ENCODE measurements around the gene HP1BP3. TPM values are rescaled to one million over a fixed set of nuclear protein-coding genes. Genes with fewer than 3 reads are reported as not detected.

Gene HP1BP3
- 10 to 100 TPM; 66.3 to 85.1 TPM for polyA plus RNA-seq

GRCh38 chr1:20787029-20787839 lies at the start of gene HP1BP3:
Gene HP1BP3 (minus strand): TSS chr1:20787307. CDS start chr1:20780440, 6,867 bp downstream.
- WGBS, 2 donors, result 0 to 1% methylated on average over 53 to 99 of the region's 99 CpGs
- Histone ChIP-seq H3K36me3 (ENCODE audit: control insufficient read depth in 2 of 2, insufficient read depth in 2 of 2, low read length in 1 of 2) (no peaks in the 10 kb centered on the region), H3K9me3 (ENCODE audit: control insufficient read depth in 2 of 2, insufficient read depth in 1 of 2, low read depth in 1 of 2, low read length in 1 of 2) (peaks cover 0 to 2% of the 10 kb centered on the region in 2 donors), H3K4me3 (ENCODE audit: low read depth in 1 of 2, low read length in 2 of 2) (peak within 1 kb of the TSS; percentile 90 to 92), H3K27ac (ENCODE audit: low read depth in 2 of 2, low read length in 1 of 2) (peak within 1 kb of the TSS; percentile 97 to 100), H3K4me1 (ENCODE audit: control insufficient read depth in 2 of 2, insufficient read depth in 2 of 2, low read length in 1 of 2) (peaks cover 0 to 2% of the 10 kb centered on the region in 2 donors), H3K27me3 (ENCODE audit: control insufficient read depth in 1 of 2, insufficient read depth in 2 of 2, low read length in 2 of 2) (no peaks in the 10 kb centered on the region)

DNA sequence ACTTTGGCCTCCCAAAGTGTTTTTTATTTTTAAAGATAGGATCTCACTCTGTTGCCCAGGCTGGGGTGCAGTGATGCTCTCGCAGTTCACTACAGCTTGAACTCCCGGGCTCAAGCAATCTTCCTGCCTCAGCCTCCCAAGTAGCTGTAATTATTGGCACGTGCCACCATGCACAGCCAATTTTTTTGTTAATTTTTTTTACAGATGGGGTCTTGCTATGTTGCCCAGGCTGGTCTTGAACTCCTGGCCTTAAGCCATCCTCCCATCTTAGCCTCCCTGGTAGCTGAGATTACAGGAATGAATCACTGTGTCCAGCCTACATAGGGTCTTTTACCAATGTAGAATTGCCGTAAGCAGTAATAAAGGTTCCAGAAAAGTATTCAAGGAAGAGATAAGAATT lies 49.1 kb upstream of the HP1BP3 start:
- 96 to 99% methylated on average over 4 of the region's 4 CpGs for WGBS, 2 donors
- H3K27ac ChIP-seq (ENCODE audit: low read depth in 2 of 2, low read length in 1 of 2), result no peak overlapping the region
- no peak overlapping the region for H3K4me3 ChIP-seq (ENCODE audit: low read depth in 1 of 2, low read length in 2 of 2)
- peaks cover 2% of the 10 kb centered on the region in 2 donors for H3K36me3 ChIP-seq (ENCODE audit: control insufficient read depth in 2 of 2, insufficient read depth in 2 of 2, low read length in 1 of 2)
- H3K4me1 ChIP-seq (ENCODE audit: control insufficient read depth in 2 of 2, insufficient read depth in 2 of 2, low read length in 1 of 2), result no peaks in the 10 kb centered on the region
- no peaks in the 10 kb centered on the region for H3K9me3 ChIP-seq (ENCODE audit: control insufficient read depth in 2 of 2, insufficient read depth in 1 of 2, low read depth in 1 of 2, low read length in 1 of 2)
- no peaks in the 10 kb centered on the region for H3K27me3 ChIP-seq (ENCODE audit: control insufficient read depth in 1 of 2, insufficient read depth in 2 of 2, low read length in 2 of 2)

GRCh38 chr1:20834780-20835179 lies 47.7 kb upstream of the HP1BP3 start:
- H3K36me3 ChIP-seq (ENCODE audit: control insufficient read depth in 2 of 2, insufficient read depth in 2 of 2, low read length in 1 of 2), result peaks cover 0 to 2% of the 10 kb centered on the region in 2 donors
- no peak overlapping the region for H3K4me3 ChIP-seq (ENCODE audit: low read depth in 1 of 2, low read length in 2 of 2)
- no peak overlapping the region for H3K27ac ChIP-seq (ENCODE audit: low read depth in 2 of 2, low read length in 1 of 2)
- no peaks in the 10 kb centered on the region for H3K4me1 ChIP-seq (ENCODE audit: control insufficient read depth in 2 of 2, insufficient read depth in 2 of 2, low read length in 1 of 2)
- H3K9me3 ChIP-seq (ENCODE audit: control insufficient read depth in 2 of 2, insufficient read depth in 1 of 2, low read depth in 1 of 2, low read length in 1 of 2), result no peaks in the 10 kb centered on the region
- no peaks in the 10 kb centered on the region for H3K27me3 ChIP-seq (ENCODE audit: control insufficient read depth in 1 of 2, insufficient read depth in 2 of 2, low read length in 2 of 2)

GRCh38 chr1:20834192-20834591 lies 47.1 kb upstream of the HP1BP3 start:
- Histone ChIP-seq H3K27ac (ENCODE audit: low read depth in 2 of 2, low read length in 1 of 2) (no peak overlapping the region), H3K27me3 (ENCODE audit: control insufficient read depth in 1 of 2, insufficient read depth in 2 of 2, low read length in 2 of 2) (no peaks in the 10 kb centered on the region), H3K36me3 (ENCODE audit: control insufficient read depth in 2 of 2, insufficient read depth in 2 of 2, low read length in 1 of 2) (no peaks in the 10 kb centered on the region), H3K4me3 (ENCODE audit: low read depth in 1 of 2, low read length in 2 of 2) (no peak overlapping the region), H3K9me3 (ENCODE audit: control insufficient read depth in 2 of 2, insufficient read depth in 1 of 2, low read depth in 1 of 2, low read length in 1 of 2) (no peaks in the 10 kb centered on the region), H3K4me1 (ENCODE audit: control insufficient read depth in 2 of 2, insufficient read depth in 2 of 2, low read length in 1 of 2) (no peaks in the 10 kb centered on the region)
- 100% methylated on average over 1 of the region's 1 CpG for WGBS, 2 donors

- H3K27ac ChIP-seq (ENCODE audit: low read depth in 2 of 2, low read length in 1 of 2), result no peak overlapping the region
- H3K27me3 ChIP-seq (ENCODE audit: control insufficient read depth in 1 of 2, insufficient read depth in 2 of 2, low read length in 2 of 2), result no peaks in the 10 kb centered on the region
- H3K36me3 ChIP-seq (ENCODE audit: control insufficient read depth in 2 of 2, insufficient read depth in 2 of 2, low read length in 1 of 2), result peaks cover 0 to 2% of the 10 kb centered on the region in 2 donors
- 95 to 97% methylated on average over 2 of the region's 2 CpGs for WGBS, 2 donors
- no peak overlapping the region for H3K4me3 ChIP-seq (ENCODE audit: low read depth in 1 of 2, low read length in 2 of 2)
- no peaks in the 10 kb centered on the region for H3K9me3 ChIP-seq (ENCODE audit: control insufficient read depth in 2 of 2, insufficient read depth in 1 of 2, low read depth in 1 of 2, low read length in 1 of 2)
- H3K4me1 ChIP-seq (ENCODE audit: control insufficient read depth in 2 of 2, insufficient read depth in 2 of 2, low read length in 1 of 2), result no peaks in the 10 kb centered on the region
Observed at GRCh38 chr1:20830378-20830777, 43.3 kb upstream of the HP1BP3 start.

- Histone ChIP-seq H3K9me3 (ENCODE audit: control insufficient read depth in 2 of 2, insufficient read depth in 1 of 2, low read depth in 1 of 2, low read length in 1 of 2) (no peaks in the 10 kb centered on the region), H3K4me1 (ENCODE audit: control insufficient read depth in 2 of 2, insufficient read depth in 2 of 2, low read length in 1 of 2) (no peaks in the 10 kb centered on the region), H3K4me3 (ENCODE audit: low read depth in 1 of 2, low read length in 2 of 2) (no peak overlapping the region), H3K27me3 (ENCODE audit: control insufficient read depth in 1 of 2, insufficient read depth in 2 of 2, low read length in 2 of 2) (no peaks in the 10 kb centered on the region), H3K36me3 (ENCODE audit: control insufficient read depth in 2 of 2, insufficient read depth in 2 of 2, low read length in 1 of 2) (peaks cover 0 to 2% of the 10 kb centered on the region in 2 donors), H3K27ac (ENCODE audit: low read depth in 2 of 2, low read length in 1 of 2) (no peak overlapping the region)
- WGBS, 2 donors, result 71 to 87% methylated on average over 1 of the region's 1 CpG
Observed at GRCh38 chr1:20829946-20830345, 42.8 kb upstream of the HP1BP3 start.

DNA sequence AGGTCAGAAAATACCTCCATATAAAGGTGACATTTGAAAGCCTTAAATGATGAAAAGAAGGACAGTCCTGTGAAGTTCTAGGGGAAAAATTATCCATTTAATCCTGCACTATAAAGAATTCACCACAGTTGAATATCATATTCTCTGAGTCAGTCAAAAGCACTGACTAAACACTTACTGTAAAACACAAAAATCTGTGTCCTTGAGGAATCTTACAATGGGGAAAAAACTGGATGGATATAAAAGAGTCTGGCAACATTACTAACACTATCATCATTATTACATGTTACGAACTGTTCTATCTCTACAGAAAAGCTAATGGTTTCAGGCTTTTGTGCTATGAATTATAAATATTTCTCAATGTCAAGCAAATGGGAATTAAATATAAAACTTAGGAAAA lies 42.4 kb upstream of the HP1BP3 start:
- 84 to 89% methylated on average over 1 of the region's 1 CpG for WGBS, 2 donors
- Histone ChIP-seq H3K9me3 (ENCODE audit: control insufficient read depth in 2 of 2, insufficient read depth in 1 of 2, low read depth in 1 of 2, low read length in 1 of 2) (no peaks in the 10 kb centered on the region), H3K4me1 (ENCODE audit: control insufficient read depth in 2 of 2, insufficient read depth in 2 of 2, low read length in 1 of 2) (no peaks in the 10 kb centered on the region), H3K4me3 (ENCODE audit: low read depth in 1 of 2, low read length in 2 of 2) (no peak overlapping the region), H3K36me3 (ENCODE audit: control insufficient read depth in 2 of 2, insufficient read depth in 2 of 2, low read length in 1 of 2) (peaks cover 0 to 2% of the 10 kb centered on the region in 2 donors), H3K27me3 (ENCODE audit: control insufficient read depth in 1 of 2, insufficient read depth in 2 of 2, low read length in 2 of 2) (no peaks in the 10 kb centered on the region), H3K27ac (ENCODE audit: low read depth in 2 of 2, low read length in 1 of 2) (no peak overlapping the region)

DNA sequence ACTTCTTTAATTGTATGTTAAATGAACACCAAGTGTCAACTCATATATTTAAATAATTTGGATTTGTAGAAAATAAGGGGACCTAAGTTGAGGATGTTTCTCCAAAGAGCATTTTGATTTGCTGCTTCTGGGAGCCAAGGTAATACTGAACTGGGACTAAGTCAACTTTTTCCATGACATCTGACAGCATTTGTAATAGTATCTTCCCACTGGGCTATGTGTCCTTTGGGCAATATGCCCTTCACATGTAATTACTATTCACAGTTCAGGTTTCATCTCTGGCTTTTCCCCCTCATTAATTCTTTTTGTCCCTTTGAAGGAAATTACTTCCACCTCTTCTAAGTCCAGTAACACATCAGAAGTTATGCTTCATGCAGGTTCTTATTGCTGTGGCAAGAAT lies 36.7 kb upstream of the HP1BP3 start:
- Histone ChIP-seq H3K27me3 (ENCODE audit: control insufficient read depth in 1 of 2, insufficient read depth in 2 of 2, low read length in 2 of 2) (no peaks in the 10 kb centered on the region), H3K36me3 (ENCODE audit: control insufficient read depth in 2 of 2, insufficient read depth in 2 of 2, low read length in 1 of 2) (peaks cover 0 to 6% of the 10 kb centered on the region in 2 donors), H3K9me3 (ENCODE audit: control insufficient read depth in 2 of 2, insufficient read depth in 1 of 2, low read depth in 1 of 2, low read length in 1 of 2) (no peaks in the 10 kb centered on the region), H3K27ac (ENCODE audit: low read depth in 2 of 2, low read length in 1 of 2) (no peak overlapping the region), H3K4me1 (ENCODE audit: control insufficient read depth in 2 of 2, insufficient read depth in 2 of 2, low read length in 1 of 2) (no peaks in the 10 kb centered on the region), H3K4me3 (ENCODE audit: low read depth in 1 of 2, low read length in 2 of 2) (no peak overlapping the region)

DNA sequence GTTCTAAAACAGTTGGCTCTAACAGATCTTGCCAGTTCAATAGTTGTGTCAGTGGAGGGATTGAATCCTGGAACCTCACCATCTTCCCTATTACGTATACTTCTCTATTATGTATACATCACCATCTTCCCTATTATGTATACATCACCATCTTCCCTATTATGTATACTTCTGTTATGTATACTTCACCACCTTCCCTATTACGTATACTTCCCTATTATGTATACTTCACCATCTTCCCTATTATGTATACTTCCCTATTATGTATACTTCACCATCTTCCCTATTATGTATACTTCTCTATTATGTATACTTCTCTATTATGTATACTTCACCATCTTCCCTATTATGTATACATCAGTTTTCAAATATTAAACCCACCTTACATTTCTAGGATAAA lies 34.4 kb upstream of the HP1BP3 start:
- H3K27ac ChIP-seq (ENCODE audit: low read depth in 2 of 2, low read length in 1 of 2), result no peak overlapping the region
- no peaks in the 10 kb centered on the region for H3K4me1 ChIP-seq (ENCODE audit: control insufficient read depth in 2 of 2, insufficient read depth in 2 of 2, low read length in 1 of 2)
- WGBS, 2 donors, result 46 to 47% methylated on average over 2 of the region's 2 CpGs
- no peaks in the 10 kb centered on the region for H3K9me3 ChIP-seq (ENCODE audit: control insufficient read depth in 2 of 2, insufficient read depth in 1 of 2, low read depth in 1 of 2, low read length in 1 of 2)
- no peaks in the 10 kb centered on the region for H3K27me3 ChIP-seq (ENCODE audit: control insufficient read depth in 1 of 2, insufficient read depth in 2 of 2, low read length in 2 of 2)
- no peak overlapping the region for H3K4me3 ChIP-seq (ENCODE audit: low read depth in 1 of 2, low read length in 2 of 2)
- H3K36me3 ChIP-seq (ENCODE audit: control insufficient read depth in 2 of 2, insufficient read depth in 2 of 2, low read length in 1 of 2), result peaks cover 0 to 6% of the 10 kb centered on the region in 2 donors

DNA sequence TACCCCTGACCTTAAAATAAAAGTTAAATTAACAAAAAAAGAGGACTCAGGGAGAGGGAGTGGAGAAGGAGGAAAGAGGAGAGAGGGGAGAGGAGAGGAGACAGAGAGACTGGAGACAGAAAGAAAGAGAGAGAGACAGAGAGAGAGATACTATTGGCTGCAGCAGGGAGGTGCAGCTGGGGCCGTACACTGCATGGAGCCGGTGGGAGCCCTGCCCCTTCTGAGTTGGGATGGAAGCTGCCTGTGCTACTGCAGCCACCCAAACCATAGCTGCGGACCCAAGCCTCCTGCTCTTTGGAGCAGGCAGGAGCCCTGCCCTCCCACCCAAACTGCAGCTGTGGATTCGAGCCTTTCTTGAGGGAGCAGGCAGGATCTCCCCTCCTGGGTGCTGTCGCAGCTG lies 32.7 kb upstream of the HP1BP3 start:
- no peak overlapping the region for H3K27ac ChIP-seq (ENCODE audit: low read depth in 2 of 2, low read length in 1 of 2)
- WGBS, 2 donors, result 91 to 96% methylated on average over 5 of the region's 5 CpGs
- H3K4me3 ChIP-seq (ENCODE audit: low read depth in 1 of 2, low read length in 2 of 2), result no peak overlapping the region
- peaks cover 0 to 6% of the 10 kb centered on the region in 2 donors for H3K36me3 ChIP-seq (ENCODE audit: control insufficient read depth in 2 of 2, insufficient read depth in 2 of 2, low read length in 1 of 2)
- no peaks in the 10 kb centered on the region for H3K9me3 ChIP-seq (ENCODE audit: control insufficient read depth in 2 of 2, insufficient read depth in 1 of 2, low read depth in 1 of 2, low read length in 1 of 2)
- no peaks in the 10 kb centered on the region for H3K27me3 ChIP-seq (ENCODE audit: control insufficient read depth in 1 of 2, insufficient read depth in 2 of 2, low read length in 2 of 2)
- no peaks in the 10 kb centered on the region for H3K4me1 ChIP-seq (ENCODE audit: control insufficient read depth in 2 of 2, insufficient read depth in 2 of 2, low read length in 1 of 2)
